T1000 (cell line): ENCODE results near the gene GABBR2.

Experiments used
- DNase-seq: peaks from one replicate; lab custom pipeline; 2025; ENCODE audit warnings: mixed read lengths; lab: John Stamatoyannopoulos, UW

The GABBR2 gene

GRCh38 chr9:98570055-98570454, 138.7 kb downstream of the GABBR2 start:
- no peak for DNase-seq

GRCh38 chr9:98569491-98569890, 139.2 kb downstream of the GABBR2 start:
- DNase-seq, result no peak

GRCh38 chr9:98568909-98569469, 139.7 kb downstream of the GABBR2 start:
- DNase-seq, result no peak

- no peak for DNase-seq
Measured at GRCh38 chr9:98568234-98568908, 140.4 kb downstream of the GABBR2 start.

GRCh38 chr9:98567540-98568233, 141.0 kb downstream of the GABBR2 start:
- no peak for DNase-seq

GRCh38 chr9:98565152-98566135, 143.3 kb downstream of the GABBR2 start:
- DNase-seq, result no peak

GRCh38 chr9:98564714-98565113, 144.0 kb downstream of the GABBR2 start:
- no peak for DNase-seq

- DNase-seq, result no peak
Measured at GRCh38 chr9:98563988-98564387, 144.7 kb downstream of the GABBR2 start.

GRCh38 chr9:98563212-98563907, 145.4 kb downstream of the GABBR2 start:
- no peak for DNase-seq

GRCh38 chr9:98559561-98559960, 149.2 kb downstream of the GABBR2 start:
- no peak for DNase-seq

GRCh38 chr9:98558575-98558974, 150.2 kb downstream of the GABBR2 start:
- DNase-seq, result no peak

GRCh38 chr9:98556511-98556910, 152.2 kb downstream of the GABBR2 start:
- DNase-seq, result no peak

- no peak for DNase-seq
Measured at GRCh38 chr9:98555651-98556465, 152.9 kb downstream of the GABBR2 start.

- no peak for DNase-seq
Measured at GRCh38 chr9:98554752-98555151, 154.0 kb downstream of the GABBR2 start.

- no peak for DNase-seq
Measured at GRCh38 chr9:98552331-98552730, 156.4 kb downstream of the GABBR2 start.

GRCh38 chr9:98551511-98552286, 157.0 kb downstream of the GABBR2 start:
- no peak for DNase-seq

- no peak for DNase-seq
Measured at GRCh38 chr9:98550206-98550820, 158.4 kb downstream of the GABBR2 start.

- DNase-seq, result no peak
Measured at GRCh38 chr9:98549401-98549800, 159.3 kb downstream of the GABBR2 start.

GRCh38 chr9:98547606-98548005, 161.1 kb downstream of the GABBR2 start:
- DNase-seq, result no peak
